ENCODE results near the gene NFKBIE.

Gene NFKBIE

DNA sequence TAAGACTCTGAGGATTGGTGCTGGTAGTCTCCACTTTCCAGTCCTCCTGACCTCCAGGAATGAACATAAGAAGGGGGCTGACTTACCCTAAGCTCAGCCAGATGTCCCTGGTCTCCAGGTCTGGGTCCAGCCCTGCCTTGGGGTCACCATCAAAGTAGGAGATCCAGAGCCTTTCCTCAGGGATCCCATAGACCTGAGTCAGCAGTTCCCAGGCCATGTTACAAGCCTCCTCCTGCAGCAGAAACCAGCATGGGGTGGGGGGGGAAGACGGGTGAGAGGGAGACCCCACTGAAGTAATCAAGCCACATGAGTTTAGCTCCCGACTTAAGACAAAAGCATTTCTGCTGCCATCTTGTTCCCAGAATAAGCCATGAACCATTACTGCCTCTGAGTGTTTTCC lies 46.0 kb upstream of the NFKBIE start:
- no peak for TF ChIP-seq CTCF (conservative IDR thresholded peaks at IDR 0.05; ENCODE audit: low read depth, low read length)
- Histone ChIP-seq H3K4me2 (no peak overlapping the region), H3K27me3 (ENCODE audit: insufficient read depth, low read depth) (no peaks in the 10 kb centered on the region), H2AFZ (ENCODE audit: low read depth) (no peak overlapping the region), H4K20me1 (ENCODE audit: insufficient read depth) (no peaks in the 10 kb centered on the region), H3K4me3 (IDR thresholded peaks at IDR 0.05; ENCODE audit: insufficient read depth, low read depth, low read length) (no peak overlapping the region), H3K27ac (no peak overlapping the region), H3K4me1 (ENCODE audit: low read depth, poor library complexity, severe bottlenecking) (peaks cover 6% of the 10 kb centered on the region), H3K9ac (no peak overlapping the region), H3K79me2 (ENCODE audit: insufficient read depth, low read depth) (peaks cover 13% of the 10 kb centered on the region; the same call in 1 of the 2 replicates), H3K36me3 (ENCODE audit: insufficient read depth) (peaks cover 5% of the 10 kb centered on the region; the same call in 1 of the 2 replicates)

DNA sequence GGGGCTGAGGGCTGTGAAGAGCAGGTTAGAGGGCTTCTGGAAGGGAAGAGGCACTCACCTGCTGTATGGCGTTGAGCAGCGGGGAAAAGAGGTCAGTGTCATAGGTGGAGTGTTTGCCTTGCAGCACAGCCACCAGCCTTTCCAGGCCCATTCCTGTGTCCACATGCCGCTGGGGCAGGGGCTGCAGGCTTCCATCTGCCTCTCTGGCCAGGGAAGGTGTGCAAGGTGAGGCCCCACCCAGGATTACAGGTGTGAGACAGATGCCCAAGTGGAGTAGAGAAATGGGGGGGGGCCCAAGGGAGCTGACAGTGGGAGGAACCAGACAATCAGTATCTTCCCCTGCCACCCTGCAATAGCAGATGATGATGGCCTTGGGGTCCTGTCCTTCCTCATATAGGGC lies 44.9 kb upstream of the NFKBIE start:
- no peaks in the 10 kb centered on the region for H4K20me1 ChIP-seq (ENCODE audit: insufficient read depth)
- no peak overlapping the region for H2AFZ ChIP-seq (ENCODE audit: low read depth)
- no peaks in the 10 kb centered on the region for H3K27me3 ChIP-seq (ENCODE audit: insufficient read depth, low read depth)
- H3K4me2 ChIP-seq: no peak overlapping the region
- H3K9ac ChIP-seq: no peak overlapping the region
- no peak for TF ChIP-seq CTCF (conservative IDR thresholded peaks at IDR 0.05; ENCODE audit: low read depth, low read length)
- no peak overlapping the region for H3K27ac ChIP-seq
- peaks cover 13% of the 10 kb centered on the region; the same call in 1 of the 2 replicates for H3K79me2 ChIP-seq (ENCODE audit: insufficient read depth, low read depth)
- H3K4me1 ChIP-seq (ENCODE audit: low read depth, poor library complexity, severe bottlenecking): peaks cover 12% of the 10 kb centered on the region
- peaks cover 5% of the 10 kb centered on the region; the same call in 1 of the 2 replicates for H3K36me3 ChIP-seq (ENCODE audit: insufficient read depth)
- no peak overlapping the region for H3K4me3 ChIP-seq (IDR thresholded peaks at IDR 0.05; ENCODE audit: insufficient read depth, low read depth, low read length)

- TF ChIP-seq CTCF (conservative IDR thresholded peaks at IDR 0.05; ENCODE audit: low read depth, low read length): no peak
- H3K4me3 ChIP-seq (IDR thresholded peaks at IDR 0.05; ENCODE audit: insufficient read depth, low read depth, low read length): no peak overlapping the region
- H3K4me2 ChIP-seq: no peak overlapping the region
- H4K20me1 ChIP-seq (ENCODE audit: insufficient read depth): no peaks in the 10 kb centered on the region
- H3K27ac ChIP-seq: no peak overlapping the region
- H3K4me1 ChIP-seq (ENCODE audit: low read depth, poor library complexity, severe bottlenecking): peaks cover 13% of the 10 kb centered on the region
- no peak overlapping the region for H2AFZ ChIP-seq (ENCODE audit: low read depth)
- no peak overlapping the region for H3K9ac ChIP-seq
- no peaks in the 10 kb centered on the region for H3K27me3 ChIP-seq (ENCODE audit: insufficient read depth, low read depth)
- H3K79me2 ChIP-seq (ENCODE audit: insufficient read depth, low read depth): peaks cover 13% of the 10 kb centered on the region; the same call in 1 of the 2 replicates
- peaks cover 5% of the 10 kb centered on the region; the same call in 1 of the 2 replicates for H3K36me3 ChIP-seq (ENCODE audit: insufficient read depth)
Observed at GRCh38 chr6:44309631-44310030, 44.3 kb upstream of the NFKBIE start.

DNA sequence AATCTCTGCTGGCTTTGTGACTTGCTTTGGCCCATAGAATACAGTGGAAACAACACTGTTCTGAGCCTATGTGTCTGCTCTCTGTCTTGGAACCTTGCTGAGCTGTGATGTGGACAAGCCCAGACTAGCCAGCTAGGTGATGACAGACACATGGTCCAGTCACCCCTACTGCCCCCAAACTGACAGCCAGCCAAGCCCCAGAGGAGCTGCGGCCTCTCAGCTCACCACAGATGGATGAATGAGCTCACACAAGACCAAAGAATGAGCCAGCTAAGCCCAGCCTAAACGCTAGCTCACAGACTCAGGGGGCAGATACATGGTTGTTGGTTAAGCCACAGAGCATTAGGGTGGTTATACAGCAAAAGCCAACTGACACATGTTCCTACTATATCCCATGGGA lies 43.7 kb upstream of the NFKBIE start:
- H3K27ac ChIP-seq: no peak overlapping the region
- no peaks in the 10 kb centered on the region for H3K27me3 ChIP-seq (ENCODE audit: insufficient read depth, low read depth)
- no peak overlapping the region for H3K4me2 ChIP-seq
- no peak for TF ChIP-seq CTCF (conservative IDR thresholded peaks at IDR 0.05; ENCODE audit: low read depth, low read length)
- H4K20me1 ChIP-seq (ENCODE audit: insufficient read depth): no peaks in the 10 kb centered on the region
- peaks cover 13% of the 10 kb centered on the region for H3K4me1 ChIP-seq (ENCODE audit: low read depth, poor library complexity, severe bottlenecking)
- H3K36me3 ChIP-seq (ENCODE audit: insufficient read depth): peaks cover 5% of the 10 kb centered on the region; the same call in 1 of the 2 replicates
- H3K4me3 ChIP-seq (IDR thresholded peaks at IDR 0.05; ENCODE audit: insufficient read depth, low read depth, low read length): no peak overlapping the region
- no peak overlapping the region for H2AFZ ChIP-seq (ENCODE audit: low read depth)
- H3K9ac ChIP-seq: no peak overlapping the region
- H3K79me2 ChIP-seq (ENCODE audit: insufficient read depth, low read depth): peaks cover 13% of the 10 kb centered on the region; the same call in 1 of the 2 replicates
